ENCODE measurements around the gene LRRC72. TPM values are rescaled to one million over a fixed set of nuclear protein-coding genes. Genes with fewer than 3 reads are reported as not detected.

LRRC72 gene
- total and polyA plus RNA-seq, 4 donors = not detected

DNA sequence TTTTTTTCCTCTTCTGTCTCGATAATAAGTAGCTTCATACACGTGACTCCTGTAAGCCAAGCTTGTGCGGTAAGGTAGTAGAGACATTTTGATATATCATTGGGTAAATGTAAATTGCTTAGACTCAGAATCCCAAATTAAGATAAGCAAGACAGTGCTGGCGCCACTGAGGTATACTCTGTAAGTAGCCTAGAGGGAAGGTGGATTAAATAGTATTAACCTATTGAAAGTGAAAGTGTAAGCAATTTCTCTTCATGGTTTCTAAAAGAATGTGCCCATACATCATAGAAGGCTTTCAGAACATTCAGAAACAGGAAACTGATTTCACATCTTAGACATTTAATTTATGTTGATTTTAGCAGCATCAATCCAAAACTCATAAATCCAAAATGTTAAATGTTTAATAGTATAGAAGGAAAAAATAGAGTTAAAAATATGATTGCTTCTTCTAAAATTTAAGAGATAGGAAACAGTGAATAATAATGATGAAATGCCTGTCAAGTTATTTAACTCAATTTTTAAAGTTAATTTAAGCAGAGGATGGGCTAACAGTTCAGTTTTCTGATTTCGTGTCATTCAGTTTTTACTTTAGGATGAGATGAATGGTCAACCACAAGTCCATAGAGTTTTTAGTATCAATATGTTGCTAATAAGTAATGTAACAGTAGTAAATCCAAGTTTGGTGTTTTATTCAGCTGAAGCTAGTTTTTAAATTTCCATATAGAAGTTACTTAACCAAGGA, 36.8 kb downstream of the LRRC72 start:
- DNase-seq = no peak
- 39 to 57% methylated on average over 5 of the region's 5 CpGs for WGBS, 2 donors
- Histone ChIP-seq H3K4me3 (no peak overlapping the region), H3K9me3 (ENCODE audit: control insufficient read depth in 4 of 4, insufficient read depth in 3 of 4, low read length in 3 of 4) (no peaks in the 10 kb centered on the region), H3K27ac (ENCODE audit: low read depth in 1 of 2, low read length in 1 of 2) (no peak overlapping the region), H3K9ac (ENCODE audit: insufficient read depth in 1 of 2, low read length in 2 of 2) (no peak overlapping the region), H3K27me3 (ENCODE audit: control insufficient read depth in 3 of 3, insufficient read depth in 3 of 3, low read length in 2 of 3) (no peaks in the 10 kb centered on the region), H3K4me1 (ENCODE audit: control insufficient read depth in 5 of 5, insufficient read depth in 5 of 5, low read length in 5 of 5) (peaks cover 0 to 9% (median 0%) of the 10 kb centered on the region in 5 donors), H3K36me3 (ENCODE audit: control insufficient read depth in 4 of 4, insufficient read depth in 4 of 4, low read length in 4 of 4) (no peaks in the 10 kb centered on the region)
- ATAC-seq (ENCODE audit: insufficient read depth, low FRiP score) = no peak
- TF ChIP-seq, protein P1, sequence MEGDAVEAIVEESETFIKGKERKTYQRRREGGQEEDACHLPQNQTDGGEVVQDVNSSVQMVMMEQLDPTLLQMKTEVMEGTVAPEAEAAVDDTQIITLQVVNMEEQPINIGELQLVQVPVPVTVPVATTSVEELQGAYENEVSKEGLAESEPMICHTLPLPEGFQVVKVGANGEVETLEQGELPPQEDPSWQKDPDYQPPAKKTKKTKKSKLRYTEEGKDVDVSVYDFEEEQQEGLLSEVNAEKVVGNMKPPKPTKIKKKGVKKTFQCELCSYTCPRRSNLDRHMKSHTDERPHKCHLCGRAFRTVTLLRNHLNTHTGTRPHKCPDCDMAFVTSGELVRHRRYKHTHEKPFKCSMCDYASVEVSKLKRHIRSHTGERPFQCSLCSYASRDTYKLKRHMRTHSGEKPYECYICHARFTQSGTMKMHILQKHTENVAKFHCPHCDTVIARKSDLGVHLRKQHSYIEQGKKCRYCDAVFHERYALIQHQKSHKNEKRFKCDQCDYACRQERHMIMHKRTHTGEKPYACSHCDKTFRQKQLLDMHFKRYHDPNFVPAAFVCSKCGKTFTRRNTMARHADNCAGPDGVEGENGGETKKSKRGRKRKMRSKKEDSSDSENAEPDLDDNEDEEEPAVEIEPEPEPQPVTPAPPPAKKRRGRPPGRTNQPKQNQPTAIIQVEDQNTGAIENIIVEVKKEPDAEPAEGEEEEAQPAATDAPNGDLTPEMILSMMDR (IDR thresholded peaks at IDR 0.05; ENCODE audit: control extremely low read depth, extremely low read depth) = no peak

DNA sequence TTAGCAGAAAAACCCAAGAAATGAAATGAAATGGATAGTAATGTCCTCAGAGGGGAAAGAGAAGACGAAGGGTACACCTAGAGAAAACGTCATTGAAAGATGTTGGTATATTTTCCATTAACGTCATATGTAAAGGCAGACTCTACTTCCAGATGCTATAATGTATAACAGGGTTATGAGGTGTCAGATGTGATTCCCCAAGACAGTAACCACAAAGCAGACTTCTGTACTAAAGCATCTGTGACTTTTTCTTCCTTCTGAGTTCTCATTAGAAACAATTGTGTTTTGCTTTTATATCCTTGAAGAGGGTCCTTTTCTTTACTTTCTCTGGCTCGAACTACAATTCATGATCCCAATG, 37.4 kb downstream of the LRRC72 start:
- Histone ChIP-seq H3K27ac (ENCODE audit: low read depth in 1 of 2, low read length in 1 of 2) (no peak overlapping the region), H3K36me3 (ENCODE audit: control insufficient read depth in 4 of 4, insufficient read depth in 4 of 4, low read length in 4 of 4) (no peaks in the 10 kb centered on the region), H3K9me3 (ENCODE audit: control insufficient read depth in 4 of 4, insufficient read depth in 3 of 4, low read length in 3 of 4) (no peaks in the 10 kb centered on the region), H3K4me3 (no peak overlapping the region), H3K27me3 (ENCODE audit: control insufficient read depth in 3 of 3, insufficient read depth in 3 of 3, low read length in 2 of 3) (no peaks in the 10 kb centered on the region), H3K4me1 (ENCODE audit: control insufficient read depth in 5 of 5, insufficient read depth in 5 of 5, low read length in 5 of 5) (peaks cover 0 to 9% (median 0%) of the 10 kb centered on the region in 5 donors), H3K9ac (ENCODE audit: insufficient read depth in 1 of 2, low read length in 2 of 2) (no peak overlapping the region)
- ATAC-seq (ENCODE audit: insufficient read depth, low FRiP score) = no peak
- WGBS, 2 donors = 85 to 89% methylated on average over 4 of the region's 4 CpGs
- DNase-seq = peak in 1 of 3 donors; percentile 24
- TF ChIP-seq, protein P1 (IDR thresholded peaks at IDR 0.05; ENCODE audit: control extremely low read depth, extremely low read depth) = no peak

- 36 to 37% methylated on average over 13 of the region's 13 CpGs for WGBS, 2 donors
- DNase-seq = peak in 2 of 3 donors; percentile 74 to 83
- no peak overlapping the region for H3K4me3 ChIP-seq
- H3K9ac ChIP-seq (ENCODE audit: insufficient read depth in 1 of 2, low read length in 2 of 2) = no peak overlapping the region
- TF ChIP-seq, protein P1 (IDR thresholded peaks at IDR 0.05; ENCODE audit: control extremely low read depth, extremely low read depth) = peak; percentile 83
- peaks cover 0 to 9% (median 0%) of the 10 kb centered on the region in 5 donors for H3K4me1 ChIP-seq (ENCODE audit: control insufficient read depth in 5 of 5, insufficient read depth in 5 of 5, low read length in 5 of 5)
- no peak for ATAC-seq (ENCODE audit: insufficient read depth, low FRiP score)
- no peaks in the 10 kb centered on the region for H3K9me3 ChIP-seq (ENCODE audit: control insufficient read depth in 4 of 4, insufficient read depth in 3 of 4, low read length in 3 of 4)
- H3K27me3 ChIP-seq (ENCODE audit: control insufficient read depth in 3 of 3, insufficient read depth in 3 of 3, low read length in 2 of 3) = no peaks in the 10 kb centered on the region
- no peak overlapping the region for H3K27ac ChIP-seq (ENCODE audit: low read depth in 1 of 2, low read length in 1 of 2)
- no peaks in the 10 kb centered on the region for H3K36me3 ChIP-seq (ENCODE audit: control insufficient read depth in 4 of 4, insufficient read depth in 4 of 4, low read length in 4 of 4)
These were observed 38.3 kb downstream of the LRRC72 start for GRCh38 chr7:16564909-16565426.

Data from lung (tissue), 12 donors.